Measurements from ENCODE around the gene RABGAP1L.

RABGAP1L gene

DNA sequence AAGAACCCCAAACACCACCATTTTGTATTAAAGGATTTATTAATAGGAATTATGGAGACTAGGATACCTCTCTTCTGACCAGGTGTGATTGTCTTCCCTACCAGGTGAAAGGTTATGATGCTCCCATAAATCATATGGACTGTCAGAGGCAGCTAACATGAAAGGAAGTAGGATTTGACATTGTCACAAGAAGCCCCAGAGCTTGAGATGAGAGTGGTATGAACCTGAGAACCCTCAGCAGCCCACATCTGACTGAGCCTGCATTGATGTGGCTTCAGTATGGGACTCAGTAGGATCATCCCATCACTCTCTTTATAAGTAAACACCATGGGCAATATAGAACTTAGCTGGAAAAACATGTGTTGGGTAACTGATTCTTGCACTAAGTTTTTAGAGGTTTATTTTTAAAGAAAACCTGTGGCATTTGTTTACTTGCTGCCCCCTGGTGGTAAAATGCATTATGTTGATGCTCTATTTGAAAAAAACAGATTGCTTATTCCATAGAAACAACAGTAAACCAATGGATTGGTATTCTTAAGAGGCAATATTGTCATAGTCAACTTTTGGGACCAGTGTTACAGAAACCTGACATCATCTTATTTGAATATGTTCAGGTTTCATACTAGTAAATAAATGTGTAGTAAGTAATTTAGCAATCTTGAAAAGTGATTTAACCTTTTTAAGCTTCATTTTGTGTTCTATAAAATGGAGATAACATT is 823.8 kb downstream of the RABGAP1L start:
- DNase-seq: peak; percentile 12

DNA sequence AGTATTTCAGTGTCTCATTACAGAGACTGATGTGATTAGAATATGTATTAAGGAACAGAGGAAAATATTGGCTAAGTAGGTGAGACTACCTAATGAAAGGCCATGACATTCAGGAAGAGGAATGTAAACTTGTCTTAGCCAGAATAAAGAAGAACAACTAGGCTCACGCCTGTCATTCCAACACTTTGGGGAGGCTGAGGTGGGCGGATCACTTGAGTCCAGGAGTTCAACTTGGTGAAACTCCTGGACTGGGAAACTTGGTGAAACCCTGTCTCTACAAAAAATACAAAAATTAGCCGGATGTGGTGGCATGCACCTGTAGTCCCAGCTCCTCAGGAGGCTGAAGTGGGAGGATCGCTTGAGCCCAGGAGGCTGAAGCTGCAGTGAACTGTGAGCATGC is 825.6 kb downstream of the RABGAP1L start:
- no peak for DNase-seq

DNA sequence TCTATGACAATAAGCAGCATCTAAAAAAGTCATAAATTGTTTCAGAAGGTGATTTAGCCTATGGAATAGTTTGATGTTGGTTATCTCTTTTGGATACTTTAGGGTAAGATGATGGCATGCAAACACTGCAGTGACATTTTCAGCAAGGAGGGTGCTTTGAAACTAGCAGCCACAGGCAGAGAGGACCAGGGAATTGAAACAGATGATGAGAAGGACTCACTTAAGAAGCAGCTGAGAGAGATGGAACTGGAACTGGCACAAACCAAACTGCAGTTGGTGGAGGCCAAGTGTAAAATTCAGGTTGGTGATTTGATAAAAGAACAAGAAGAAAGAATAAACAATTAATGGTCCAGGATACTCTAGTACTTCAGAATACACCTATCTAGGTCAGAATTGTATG is 829.2 kb downstream of the RABGAP1L start:
- no peak for DNase-seq

DNA sequence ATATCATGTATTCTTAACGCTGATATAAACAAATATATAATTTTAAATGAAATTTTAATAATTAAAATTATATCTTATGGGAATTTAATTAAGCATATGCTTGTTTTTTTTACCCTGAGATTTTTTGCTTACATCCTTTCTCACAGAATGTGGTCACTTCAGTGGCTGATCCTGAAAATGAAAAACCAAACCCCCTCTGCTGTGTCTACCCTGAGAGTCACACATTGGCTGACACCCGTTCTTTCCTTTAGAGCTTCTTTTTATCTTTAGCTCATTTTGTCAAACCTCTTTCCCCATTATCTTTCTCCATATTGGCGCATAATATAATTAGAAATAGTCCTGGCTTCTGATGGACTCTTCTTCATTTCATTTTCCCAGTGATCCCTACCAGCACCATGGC is 829.7 kb downstream of the RABGAP1L start:
- no peak for DNase-seq

DNA sequence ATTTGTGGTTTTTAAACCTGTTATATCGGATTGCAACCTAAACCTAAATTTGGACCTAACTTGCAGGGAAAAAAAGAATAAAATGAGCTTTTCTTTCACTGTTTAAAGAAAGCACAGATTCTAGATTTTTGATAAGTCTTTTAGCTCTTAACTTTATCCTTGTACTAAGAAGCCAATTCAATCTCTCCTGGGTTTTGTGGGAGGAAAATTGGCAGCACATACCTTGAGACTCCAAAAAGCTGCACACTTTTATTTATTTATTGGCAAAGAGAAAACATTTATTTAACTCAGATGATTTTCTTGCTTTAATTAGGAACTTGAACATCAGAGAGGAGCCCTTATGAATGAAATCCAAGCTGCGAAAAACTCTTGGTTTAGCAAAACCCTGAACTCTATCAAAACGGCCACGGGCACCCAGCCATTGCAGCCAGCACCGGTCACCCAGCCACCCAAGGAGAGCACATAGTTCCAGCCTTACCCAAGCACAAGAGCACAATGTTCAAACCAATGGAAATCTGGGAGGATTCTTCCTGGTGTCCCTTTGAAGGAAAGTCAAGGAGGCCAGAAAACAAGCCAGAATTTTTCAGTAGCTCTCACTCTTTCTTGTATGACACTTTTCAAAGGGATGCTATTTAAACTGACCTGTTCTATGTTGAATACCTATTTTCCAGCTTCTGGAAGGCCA is 830.4 kb downstream of the RABGAP1L start:
- DNase-seq: no peak

DNA sequence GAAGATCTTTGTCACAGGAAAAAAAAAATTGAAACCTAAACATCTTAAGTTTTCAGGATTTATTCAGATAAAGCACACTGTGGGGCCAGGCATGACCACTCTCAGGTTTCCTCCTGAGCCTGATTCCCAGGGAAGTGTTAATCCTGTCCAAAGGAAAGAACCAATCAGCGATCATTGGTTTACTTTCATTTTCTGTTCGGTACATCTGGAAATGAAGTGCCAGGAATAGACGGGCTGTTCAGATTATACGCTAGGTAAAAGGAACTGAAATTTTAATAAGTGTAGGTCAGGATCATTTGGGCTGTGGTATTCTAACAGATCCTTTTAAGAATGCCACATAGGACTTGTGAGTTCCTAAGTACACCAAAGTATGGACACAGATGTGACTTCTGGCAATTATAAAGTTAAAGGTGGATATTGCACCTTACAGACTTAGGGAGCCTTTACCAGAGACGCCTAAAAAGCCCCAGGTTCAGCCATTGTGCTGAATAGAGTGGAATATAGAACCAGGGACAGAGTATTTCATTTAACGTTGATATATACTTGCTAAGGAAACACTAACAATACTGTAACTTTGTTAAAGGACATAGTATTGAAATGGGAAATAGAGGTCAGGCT is 831.2 kb downstream of the RABGAP1L start:
- peak; percentile 67 for DNase-seq

DNA sequence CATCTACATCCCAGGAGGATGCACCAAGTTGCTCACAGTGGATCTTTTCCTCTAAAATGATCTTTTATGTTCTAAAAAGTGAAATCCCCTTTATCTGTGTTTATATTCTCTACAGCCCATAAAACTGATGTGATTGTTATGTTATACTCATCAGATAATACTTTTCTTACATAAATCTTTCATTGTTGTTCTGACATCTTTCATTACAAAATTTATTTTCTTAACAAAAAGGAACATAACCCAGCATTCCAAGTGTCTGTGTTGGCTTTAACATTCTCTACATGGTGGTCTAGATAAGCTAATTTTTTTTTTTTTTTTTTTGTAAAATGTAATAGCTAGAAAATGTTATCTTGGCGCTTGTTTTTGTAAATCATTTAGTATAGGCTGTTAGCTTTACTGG is 832.2 kb downstream of the RABGAP1L start:
- no peak for DNase-seq

DNA sequence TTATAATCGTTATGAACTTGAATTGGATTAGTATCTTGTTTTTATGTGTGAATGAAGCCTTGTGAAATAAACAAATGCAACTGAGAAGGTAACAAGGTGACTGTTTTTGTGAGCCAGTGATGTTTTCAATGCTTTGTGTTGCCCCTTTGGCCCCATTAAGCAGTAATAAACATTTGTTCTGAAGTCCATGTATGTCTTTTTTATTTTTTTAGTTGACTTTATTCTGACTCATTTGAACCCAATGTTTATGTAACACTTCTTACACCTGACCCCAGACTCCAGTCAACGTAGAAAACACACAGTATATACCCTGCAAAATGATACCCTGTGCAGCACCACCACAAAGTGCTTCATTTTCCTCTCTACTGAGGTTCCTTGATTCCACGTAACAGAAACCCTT is 835.8 kb downstream of the RABGAP1L start:
- no peak for DNase-seq

DNA sequence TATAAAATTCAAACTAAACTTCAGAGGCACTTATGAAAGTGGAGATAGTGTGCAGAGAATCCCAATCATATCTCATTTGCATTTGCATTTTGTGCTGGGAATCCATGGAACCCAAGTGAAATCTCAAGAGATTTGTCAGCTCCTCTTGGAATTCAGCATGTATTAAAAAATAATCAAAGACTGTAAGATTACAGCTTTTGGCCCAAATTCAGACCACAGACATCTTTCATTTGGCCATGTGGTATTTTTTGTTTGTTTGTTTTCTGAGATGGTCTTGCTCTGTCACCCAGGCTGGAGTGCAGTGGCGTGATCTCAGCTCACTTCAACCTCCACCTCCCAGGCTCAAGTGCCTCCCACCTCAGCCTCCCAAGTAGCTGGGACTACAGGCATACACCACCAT is 836.6 kb downstream of the RABGAP1L start:
- no peak for DNase-seq

DNA sequence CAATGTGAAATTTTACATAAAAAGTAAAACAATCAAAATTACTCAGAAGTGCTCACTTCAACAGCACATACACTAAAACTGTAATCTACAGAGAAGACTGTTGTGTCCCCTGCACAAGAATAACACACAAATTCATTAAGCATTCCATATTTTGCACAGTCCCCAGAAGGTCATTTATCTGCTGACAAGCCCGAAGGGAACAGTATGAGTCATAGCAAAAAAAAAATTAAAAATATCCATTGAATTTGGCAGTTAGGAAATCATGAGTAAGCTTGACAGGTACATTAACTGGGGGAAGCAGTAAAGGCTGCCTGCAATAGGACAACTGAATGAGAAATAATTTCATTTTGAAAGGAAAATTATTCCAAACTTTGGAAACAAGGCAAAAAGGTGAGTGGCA is 837.2 kb downstream of the RABGAP1L start:
- peak; percentile 17 for DNase-seq

DNA sequence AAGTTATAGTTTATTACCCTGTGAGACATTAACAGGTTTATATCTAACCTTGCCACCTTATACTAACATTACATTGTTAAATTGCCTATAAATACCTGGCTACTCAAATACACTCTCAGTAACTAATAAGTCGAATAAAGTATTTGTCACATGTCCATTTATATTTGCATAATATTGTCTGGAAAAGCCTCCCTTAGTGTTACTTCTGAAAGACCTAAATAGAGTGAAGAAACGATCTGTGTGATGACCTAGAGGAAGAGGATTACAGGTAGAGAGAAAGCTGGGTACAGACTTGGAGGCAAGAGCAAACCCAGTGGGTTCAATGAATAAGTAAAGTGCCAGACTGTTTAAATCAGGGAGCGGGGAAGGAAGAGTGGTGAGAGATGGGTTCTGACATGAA is 837.7 kb downstream of the RABGAP1L start:
- DNase-seq: no peak

DNA sequence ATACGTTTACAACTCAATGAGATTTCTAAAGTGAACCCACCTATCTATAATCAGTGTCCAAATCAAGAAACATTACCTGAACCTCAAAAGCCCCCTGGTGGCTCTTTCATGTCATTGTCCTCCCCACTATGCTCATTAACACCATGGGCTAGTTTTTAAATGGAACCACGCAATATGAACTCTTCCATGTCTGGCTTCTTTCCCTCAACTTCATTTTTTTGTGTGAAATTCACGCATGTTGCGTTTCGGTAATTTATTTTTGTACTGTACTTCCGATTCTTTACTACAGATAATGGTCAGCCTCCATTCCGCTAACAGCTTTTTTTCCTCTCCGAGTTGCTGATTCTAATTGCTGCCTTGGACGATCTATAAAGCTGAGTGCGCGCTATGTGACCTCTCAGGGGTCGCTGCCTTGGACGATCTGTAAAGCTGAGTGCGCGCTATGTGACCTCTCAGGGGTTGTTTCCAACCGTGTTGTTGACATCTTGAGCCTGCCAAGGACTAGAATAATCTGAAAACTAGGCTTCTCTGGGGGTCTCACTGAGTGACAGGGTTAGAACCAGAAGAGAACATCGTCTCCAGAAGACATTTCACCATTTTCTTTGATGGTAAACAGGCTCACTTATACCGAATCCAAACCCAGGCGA is 839.4 kb downstream of the RABGAP1L start:
- DNase-seq: peak; percentile 60

DNA sequence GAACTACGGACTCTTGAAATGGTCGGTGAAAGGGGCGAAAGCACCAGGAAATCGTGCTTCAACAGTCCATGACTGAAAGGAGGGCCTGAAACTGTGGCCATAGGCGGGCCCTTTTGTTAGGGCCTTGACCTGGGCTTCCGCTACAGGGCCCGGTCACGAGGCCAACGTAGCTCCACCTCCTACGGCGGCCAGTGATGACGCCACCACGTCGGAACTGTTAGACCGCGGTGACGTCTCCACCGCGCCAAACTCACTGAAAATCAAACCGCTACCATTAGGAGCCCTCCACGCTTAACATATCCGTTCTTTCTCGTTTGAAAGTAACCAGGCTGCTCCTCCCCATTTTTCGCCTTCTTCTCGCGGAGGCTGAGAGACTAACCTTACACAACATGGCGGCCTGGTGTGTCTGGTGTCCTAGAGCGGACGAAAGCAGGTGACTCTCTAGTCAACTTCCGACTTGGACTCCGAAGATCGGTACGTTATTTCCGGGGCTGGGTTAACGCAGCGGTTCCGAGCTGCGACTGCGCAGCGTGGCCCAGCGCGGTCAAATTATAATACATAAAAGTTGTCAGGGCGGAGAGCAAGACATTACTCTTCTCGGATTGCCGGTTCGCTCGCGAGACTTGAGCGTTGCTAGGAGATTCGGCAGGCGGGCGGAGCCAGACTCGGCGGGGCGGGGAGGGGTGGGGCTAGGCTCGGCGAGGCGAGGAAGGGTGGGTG is 840.1 kb downstream of the RABGAP1L start:
- peak; percentile 98 for DNase-seq

DNA sequence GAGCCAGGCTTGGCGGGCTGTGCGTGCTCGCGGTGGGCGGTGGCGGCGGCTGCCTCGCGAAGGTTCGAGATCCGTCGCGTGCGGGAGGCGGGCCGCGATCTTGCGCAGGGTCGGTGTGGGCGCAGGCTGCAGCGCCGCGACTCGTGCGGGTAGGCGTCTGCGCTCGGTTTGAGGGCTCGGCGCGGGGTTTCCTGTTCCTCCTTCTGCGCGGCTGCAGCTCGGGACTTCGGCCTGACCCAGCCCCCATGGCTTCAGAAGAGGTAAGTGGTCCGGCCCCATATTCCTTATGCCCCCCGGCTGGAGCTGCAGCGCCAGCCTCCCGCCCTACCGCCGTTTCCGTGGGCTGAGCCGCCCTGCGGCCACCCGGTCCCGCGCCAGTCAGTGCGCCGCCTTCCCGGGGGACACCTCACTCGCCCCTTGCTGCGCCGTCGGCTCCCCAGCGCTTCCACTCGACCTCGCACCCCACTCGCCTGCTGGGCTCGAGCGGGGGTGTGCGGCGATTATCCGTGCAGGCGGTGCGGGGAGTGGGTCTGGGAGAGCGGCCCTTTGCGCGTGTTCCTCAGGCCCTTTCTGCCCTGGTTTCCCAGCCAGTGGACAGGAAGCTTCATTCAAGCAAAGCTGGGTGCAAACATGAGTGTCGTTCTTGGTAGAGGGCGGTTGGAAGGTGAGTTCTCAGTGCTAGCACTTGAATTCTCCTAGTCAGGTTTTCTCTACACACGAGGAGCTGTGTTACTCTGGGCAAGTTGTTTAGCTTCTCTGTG is 840.8 kb downstream of the RABGAP1L start, which contains the start of gene CACYBP:
Gene CACYBP (plus strand): TSS at position 12 of the 761 bp plus-strand sequence. CDS start 234 bp downstream, at position 246.
- DNase-seq: peak; percentile 59

DNA sequence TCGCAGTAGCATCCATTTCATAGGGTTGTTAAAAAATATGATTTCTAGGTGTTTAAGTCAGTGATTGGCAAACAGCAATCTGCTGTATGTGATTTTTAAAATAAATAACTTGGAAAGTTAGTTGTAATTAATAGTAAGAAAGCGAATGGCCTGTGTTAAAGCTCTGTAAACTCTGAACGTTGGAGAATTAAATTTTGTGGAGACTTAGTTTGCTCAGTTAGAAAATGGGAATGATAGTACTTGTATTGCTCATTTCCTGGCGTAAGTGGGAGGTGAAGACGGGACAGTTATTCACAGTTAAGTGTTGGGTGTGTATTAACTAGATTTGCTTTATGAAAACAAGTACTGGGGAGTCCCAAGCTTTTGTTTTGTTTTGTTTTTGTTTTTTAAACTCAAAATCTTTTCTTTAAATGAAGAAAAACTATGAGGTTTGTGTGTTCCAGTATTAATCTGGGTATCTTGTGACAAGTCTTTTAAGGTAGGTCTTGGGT is 841.4 kb downstream of the RABGAP1L start:
- peak; percentile 23 for DNase-seq

DNA sequence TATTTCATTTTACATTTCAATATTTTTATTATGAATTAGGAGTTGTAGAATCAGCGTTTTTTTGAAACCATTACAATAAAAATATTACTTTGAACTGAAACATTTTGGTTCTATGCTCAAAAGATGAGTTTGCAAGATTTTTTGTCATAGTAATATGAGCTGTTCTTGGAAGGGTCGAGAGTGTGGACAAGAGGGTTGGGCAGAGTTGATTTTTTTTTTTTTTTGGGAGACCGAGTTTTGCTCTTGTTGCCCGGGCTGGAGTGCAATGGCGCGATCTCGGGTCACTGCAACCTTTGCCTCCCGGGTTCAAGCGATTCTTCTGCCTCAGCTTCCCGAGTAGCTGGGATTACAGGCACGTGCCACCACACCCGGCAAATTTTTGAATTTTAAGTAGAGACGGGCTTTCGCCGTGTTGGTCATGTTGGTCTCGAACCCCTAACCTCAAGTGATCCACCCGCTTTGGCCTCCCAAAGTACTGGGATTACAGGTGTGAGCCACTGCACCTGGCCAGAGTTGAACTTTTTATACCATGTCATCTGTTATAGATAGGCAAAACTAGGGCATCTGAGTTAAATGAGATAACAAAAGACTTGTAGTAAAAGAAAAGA is 843.7 kb downstream of the RABGAP1L start:
- DNase-seq: no peak

DNA sequence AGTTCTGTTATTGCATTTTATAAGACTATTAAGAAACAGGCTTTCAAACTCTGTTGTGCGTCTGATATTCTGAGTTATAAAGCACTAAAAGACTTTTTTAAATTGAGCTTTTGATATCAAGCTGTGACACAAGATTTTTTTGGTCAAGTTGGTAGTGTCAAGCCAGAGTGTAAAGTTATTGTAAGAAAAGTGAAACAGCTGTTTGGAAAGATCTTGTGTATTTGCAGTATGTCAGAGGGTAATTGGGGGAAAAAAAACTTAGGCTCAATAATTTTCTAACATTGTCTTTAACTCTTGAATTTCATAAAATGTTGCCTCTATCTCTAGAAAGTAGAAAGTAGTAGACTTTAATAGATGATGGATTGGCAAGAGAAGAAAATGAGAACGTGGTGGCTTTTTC is 844.2 kb downstream of the RABGAP1L start:
- DNase-seq: no peak

DNA sequence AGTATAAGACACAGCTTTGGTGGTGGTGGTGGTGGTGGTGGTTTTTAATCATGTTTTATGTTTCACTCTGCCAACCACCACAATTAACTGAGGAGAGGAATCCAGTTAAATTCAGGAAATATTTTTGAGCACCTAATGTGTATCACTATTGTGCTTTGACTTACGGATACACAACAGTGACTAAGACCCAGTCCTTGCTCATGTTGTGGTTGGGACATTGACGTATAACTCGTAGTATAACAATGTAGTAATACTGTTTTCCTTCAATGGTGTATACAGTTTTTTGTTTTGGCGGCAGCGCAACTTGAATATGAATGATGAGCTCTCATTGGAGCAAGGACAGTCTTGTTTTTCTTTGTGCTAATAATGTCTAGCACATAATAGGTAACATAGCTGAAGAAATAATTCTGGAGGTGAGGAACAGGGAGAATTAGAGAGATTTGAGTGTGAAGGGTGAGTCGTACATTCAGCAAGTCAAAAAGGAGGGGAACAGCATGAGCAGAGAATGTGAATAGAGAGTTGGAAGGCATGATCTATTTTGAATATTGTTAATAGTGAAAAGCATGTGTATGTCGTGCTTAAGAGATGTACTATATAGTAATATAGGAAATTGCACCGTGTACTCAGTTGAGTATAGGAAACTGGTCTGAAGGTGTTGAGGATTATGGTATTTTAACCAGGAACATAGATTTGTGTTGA is 845.9 kb downstream of the RABGAP1L start:
- no peak for DNase-seq

DNA sequence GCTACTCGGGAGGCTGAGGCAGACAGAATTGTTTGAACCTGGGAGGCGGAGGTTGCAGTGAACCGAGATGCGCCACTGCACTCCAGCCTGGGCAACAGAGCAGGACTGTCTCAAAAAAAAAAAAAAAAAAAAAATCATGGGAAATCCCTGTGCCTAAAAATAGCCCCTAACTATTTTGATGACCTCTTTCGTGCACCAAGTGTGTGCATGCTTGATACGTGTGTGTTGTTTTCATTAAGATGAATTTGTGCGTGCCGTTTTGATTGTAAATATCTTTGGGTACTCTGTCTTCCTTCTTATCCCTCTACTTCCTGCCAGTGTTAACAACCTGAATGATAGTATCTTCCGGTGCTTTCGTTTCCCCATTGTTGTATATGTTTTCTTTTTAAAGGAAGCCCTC is 850.2 kb downstream of the RABGAP1L start:
- DNase-seq: no peak

DNA sequence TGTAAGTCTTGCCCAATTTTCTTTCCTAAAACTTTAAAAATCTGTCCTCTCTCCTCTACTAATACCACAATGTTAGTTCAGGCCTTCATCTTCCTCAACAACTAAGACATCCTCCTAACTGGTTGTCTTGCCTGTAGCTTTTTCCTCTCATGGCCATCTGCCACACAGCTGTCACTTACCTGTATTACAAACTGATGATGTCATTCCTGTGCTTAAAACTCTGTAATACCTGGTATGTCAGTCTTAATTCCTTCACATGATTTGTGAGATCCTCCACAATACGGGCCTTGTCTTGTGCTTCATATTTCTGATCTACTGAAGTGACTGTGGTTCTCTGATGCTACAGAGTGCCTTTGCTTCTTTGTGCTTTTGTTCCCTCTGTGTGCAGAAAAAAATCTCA is 854.1 kb downstream of the RABGAP1L start:
- no peak for DNase-seq

DNA sequence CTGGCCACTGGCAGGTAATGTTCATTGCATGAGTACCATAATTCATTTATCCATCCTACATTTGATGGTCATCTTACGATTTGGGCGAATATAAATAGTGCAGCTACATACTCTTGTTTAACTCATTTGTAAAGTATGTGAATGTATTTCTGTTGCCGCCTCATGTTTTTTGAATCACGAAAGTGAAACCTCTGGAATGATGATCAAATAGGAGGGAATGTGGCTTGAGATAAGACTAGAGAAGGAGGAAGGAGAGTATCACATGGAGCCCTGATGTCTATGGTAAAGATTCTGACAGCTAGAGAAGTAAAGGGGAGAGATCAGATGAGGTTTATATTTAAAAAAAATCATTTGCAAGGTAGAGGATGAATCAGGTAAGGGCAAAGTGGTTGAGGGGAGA is 855.9 kb downstream of the RABGAP1L start:
- DNase-seq: no peak
